ENCODE data around the gene INSL6. TPM values are rescaled to one million over a fixed set of nuclear protein-coding genes. Genes with fewer than 3 reads are reported as not detected.
A peak's percentile ranks its signal among the peaks of the same experiment; 100 is the strongest.

Gene INSL6
- total and polyA plus RNA-seq, 10 of the 15 experiments (the other 5 are each of a cell fraction or from before 2014, with no cell fraction given): 0.10 to 1.6 (median 0.84) TPM; not detected in 7

GRCh38 chr9:5186416-5187169 is 1.2 kb upstream of the INSL6 start (continued):
- TF ChIP-seq NKRF (conservative IDR thresholded peaks at IDR 0.05) (no peak), NFIC (IDR thresholded peaks at IDR 0.05; ENCODE audit: low read depth, low read length) (no peak), SMC3 (IDR thresholded peaks at IDR 0.05; ENCODE audit: borderline replicate concordance, low read length) (peak; percentile 52), IRF4 (IDR thresholded peaks at IDR 0.05; ENCODE audit: low read depth, low read length) (no peak), CBFB (IDR thresholded peaks at IDR 0.05; ENCODE audit: low read depth) (no peak), BCLAF1 (IDR thresholded peaks at IDR 0.05) (no peak), NR2C1 (IDR thresholded peaks at IDR 0.05) (no peak), CEBPB (IDR thresholded peaks at IDR 0.05; ENCODE audit: borderline replicate concordance in 1 of 2, low read depth in 2 of 2, low read length in 2 of 2) (no peak), CBX5 (IDR thresholded peaks at IDR 0.05; ENCODE audit: low read depth) (no peak), CTCF (IDR thresholded peaks at IDR 0.05 in 2 of 3, conservative IDR thresholded peaks at IDR 0.05 in 1 of 3; ENCODE audit: control insufficient read depth in 2 of 3, extremely low read depth in 1 of 3, insufficient read depth in 1 of 3, low read depth in 3 of 3, low read length in 3 of 3) (peak in 2 of 3 experiments; percentile 19 to 37; a peak in 2 of 6 replicates), USF2 (IDR thresholded peaks at IDR 0.05; ENCODE audit: borderline replicate concordance, low read depth, low read length) (no peak), RAD21 (IDR thresholded peaks at IDR 0.05; ENCODE audit: insufficient read depth, low read depth, low read length) (peak; percentile 37)

All from GM12878 (cell line).